ENCODE results near the gene PPFIA3.

- TF ChIP-seq CTCF (conservative IDR thresholded peaks at IDR 0.05) (no peak), EZH2 (IDR thresholded peaks at IDR 0.05; ENCODE audit: low read depth) (no peak)
These were observed 38.3 kb downstream of the PPFIA3 start, which contains the start of gene TRPM4 for GRCh38 chr19:49157445-49158224.
